RWPE1 (cell line): ENCODE data around the gene PRG2.

Source experiments
- CTCF ChIA-PET: fragments of 350-600 bp; sonication (Branson Sonifier 250); formaldehyde crosslinking; extraction: SDS; loops from one replicate; lab custom pipeline; 2021; lab: Yijun Ruan, JAX
- POLR2A ChIA-PET: fragments of 400-600 bp; formaldehyde crosslinking; extraction: SDS; loops from one replicate; lab custom pipeline; 2020; ENCODE audit warnings: antibody characterized with exemption; ENCODE audit not compliant: low non-redundant PET; lab: Yijun Ruan, JAX
- DNase-seq: peaks from one replicate; pipeline ENCODE4 v3.0.0; 2012; ENCODE audit warnings: low spot score
- H3K27ac ChIP-seq: fragments of 450-650 bp; 2 replicates; pipeline ENCODE4 v1.5.1; 2017
- TF ChIP-seq, protein P1 (sequence below): fragments of 450-650 bp; conservative IDR thresholded peaks from 2 replicates; pipeline ENCODE4 v1.5.1; 2017; ENCODE audit warnings: low read depth, mild to moderate bottlenecking

PRG2 gene

DNA sequence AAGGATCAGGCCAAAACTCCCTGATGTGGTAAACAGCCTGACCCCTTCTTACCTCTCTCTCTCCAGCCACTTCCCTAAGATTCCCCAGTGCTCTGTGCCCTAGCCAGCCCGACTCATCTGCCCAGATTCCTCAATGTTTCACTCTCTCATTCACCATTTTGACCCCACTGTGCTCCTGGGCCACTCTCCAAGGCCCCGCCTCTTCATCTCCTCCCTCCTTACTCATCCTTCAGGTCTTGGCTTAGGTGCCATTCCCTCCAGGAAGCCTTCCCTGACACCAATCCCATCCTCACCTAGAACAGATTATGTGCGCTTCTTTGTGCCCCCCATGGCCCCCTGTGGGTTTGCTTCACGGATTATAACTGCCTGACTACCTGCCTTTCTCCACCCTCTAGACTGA lies 23.2 kb upstream of the PRG2 start:
- H3K27ac ChIP-seq: no peak overlapping the region
- CTCF ChIA-PET: no interaction called here
- no peak for DNase-seq
- TF ChIP-seq, protein P1, sequence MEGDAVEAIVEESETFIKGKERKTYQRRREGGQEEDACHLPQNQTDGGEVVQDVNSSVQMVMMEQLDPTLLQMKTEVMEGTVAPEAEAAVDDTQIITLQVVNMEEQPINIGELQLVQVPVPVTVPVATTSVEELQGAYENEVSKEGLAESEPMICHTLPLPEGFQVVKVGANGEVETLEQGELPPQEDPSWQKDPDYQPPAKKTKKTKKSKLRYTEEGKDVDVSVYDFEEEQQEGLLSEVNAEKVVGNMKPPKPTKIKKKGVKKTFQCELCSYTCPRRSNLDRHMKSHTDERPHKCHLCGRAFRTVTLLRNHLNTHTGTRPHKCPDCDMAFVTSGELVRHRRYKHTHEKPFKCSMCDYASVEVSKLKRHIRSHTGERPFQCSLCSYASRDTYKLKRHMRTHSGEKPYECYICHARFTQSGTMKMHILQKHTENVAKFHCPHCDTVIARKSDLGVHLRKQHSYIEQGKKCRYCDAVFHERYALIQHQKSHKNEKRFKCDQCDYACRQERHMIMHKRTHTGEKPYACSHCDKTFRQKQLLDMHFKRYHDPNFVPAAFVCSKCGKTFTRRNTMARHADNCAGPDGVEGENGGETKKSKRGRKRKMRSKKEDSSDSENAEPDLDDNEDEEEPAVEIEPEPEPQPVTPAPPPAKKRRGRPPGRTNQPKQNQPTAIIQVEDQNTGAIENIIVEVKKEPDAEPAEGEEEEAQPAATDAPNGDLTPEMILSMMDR: no peak
- POLR2A ChIA-PET: no interaction called here

GRCh38 chr11:57410287-57410686 lies 19.8 kb upstream of the PRG2 start:
- no peak overlapping the region for H3K27ac ChIP-seq
- POLR2A ChIA-PET: no interaction called here
- TF ChIP-seq, protein P1: no peak
- DNase-seq: no peak
- CTCF ChIA-PET: no interaction called here

- no peak for DNase-seq
- ChIA-PET POLR2A (no interaction called here), CTCF (no interaction called here)
- TF ChIP-seq, protein P1: no peak
- H3K27ac ChIP-seq: peak overlapping the region; percentile 41
These were observed 19.1 kb upstream of the PRG2 start for GRCh38 chr11:57409321-57410100.

DNA sequence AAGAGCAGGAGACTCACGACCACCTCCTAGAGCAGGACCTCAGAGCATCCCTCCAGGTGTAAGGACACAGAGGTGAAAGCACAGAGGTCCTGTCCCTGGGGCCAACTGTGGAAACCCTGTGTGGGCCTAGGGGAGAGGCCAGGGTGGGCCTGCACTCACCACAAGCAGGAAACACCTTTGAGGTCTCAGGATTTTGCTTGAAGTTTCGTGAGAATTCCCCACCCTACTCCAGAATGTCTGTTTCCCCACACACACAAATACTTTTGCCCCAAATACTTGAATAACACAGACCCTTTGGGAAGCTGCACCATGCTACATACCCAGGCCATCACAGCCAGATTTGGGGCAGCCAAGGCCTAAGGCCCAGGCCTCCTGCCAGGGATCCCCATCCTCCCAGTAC lies 18.3 kb upstream of the PRG2 start:
- POLR2A ChIA-PET: no interaction called here
- H3K27ac ChIP-seq: peak overlapping the region; percentile 41
- CTCF ChIA-PET: interaction anchor here (0.6 kb wide), 1 partner anchor 1085 kb away, joined by 4 read pairs; no protein-coding TSS in a partner anchor
- no peak for DNase-seq
- TF ChIP-seq, protein P1: no peak

- POLR2A ChIA-PET: no interaction called here
- CTCF ChIA-PET: interaction anchor here (0.6 kb wide), 1 partner anchor 1085 kb away, joined by 4 read pairs; no protein-coding TSS in a partner anchor
- DNase-seq: no peak
- peak overlapping the region; percentile 41 for H3K27ac ChIP-seq
- TF ChIP-seq, protein P1: no peak
These were observed 17.6 kb upstream of the PRG2 start for GRCh38 chr11:57407941-57408475.

DNA sequence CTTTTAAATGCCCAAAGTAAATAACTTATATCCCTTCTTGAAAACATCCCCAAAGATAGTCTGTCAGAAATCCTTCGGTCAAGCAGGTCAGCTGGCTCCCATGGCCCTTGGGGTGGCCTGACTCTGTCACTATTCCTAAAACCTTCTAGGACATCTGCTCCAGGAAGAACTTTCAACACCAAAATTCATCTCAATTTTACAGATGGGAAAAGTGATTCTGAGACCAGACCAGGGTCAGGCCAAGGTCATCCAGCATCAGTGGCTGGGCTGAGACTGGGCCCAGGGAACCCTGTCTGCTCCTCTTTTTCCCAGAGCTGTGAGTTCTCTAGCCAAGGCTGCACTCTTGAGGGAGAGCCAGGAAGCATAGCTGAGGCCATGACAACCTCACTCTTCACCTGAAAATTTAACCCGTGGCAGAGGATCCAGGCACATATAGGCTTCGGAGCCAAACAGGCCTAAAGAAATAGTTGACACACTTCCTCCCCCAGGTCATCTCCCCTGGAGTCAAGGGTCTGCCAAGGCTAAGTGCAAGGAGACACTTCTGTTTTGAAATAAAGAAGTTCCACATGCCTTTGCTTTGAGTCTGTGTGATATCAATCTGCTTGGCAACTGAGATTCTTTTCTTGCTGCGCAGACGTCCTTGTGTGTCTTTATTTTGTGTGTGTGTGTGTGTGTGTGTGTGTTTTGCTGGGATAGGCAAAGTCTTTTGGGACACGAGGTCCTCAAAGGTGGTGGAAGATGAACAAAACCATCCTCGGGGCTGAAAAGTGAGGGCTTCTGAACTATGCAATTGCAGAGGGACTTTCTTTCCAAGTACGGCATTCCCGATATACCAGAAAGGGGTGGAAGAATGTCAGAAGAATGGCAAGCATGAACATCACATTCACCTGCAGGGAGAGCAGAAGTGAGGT lies 16.8 kb upstream of the PRG2 start:
- CTCF ChIA-PET: interaction anchor here (0.6 kb wide), 1 partner anchor 55 kb away, joined by 4 read pairs; no protein-coding TSS in a partner anchor

More for the DNA sequence above, 16.8 kb upstream of the PRG2 start:
- POLR2A ChIA-PET: no interaction called here
- H3K27ac ChIP-seq: peak overlapping the region; percentile 51
- DNase-seq: no peak
- TF ChIP-seq, protein P1: no peak
